ENCODE data around the gene LAMA3. TPM values are rescaled to one million over a fixed set of nuclear protein-coding genes. Genes with fewer than 3 reads are reported as not detected.
A peak's percentile ranks its signal among the peaks of the same experiment; 100 is the strongest.

Gene LAMA3
- polyA plus RNA-seq, 1 donor from 2014 or later, result not detected

DNA sequence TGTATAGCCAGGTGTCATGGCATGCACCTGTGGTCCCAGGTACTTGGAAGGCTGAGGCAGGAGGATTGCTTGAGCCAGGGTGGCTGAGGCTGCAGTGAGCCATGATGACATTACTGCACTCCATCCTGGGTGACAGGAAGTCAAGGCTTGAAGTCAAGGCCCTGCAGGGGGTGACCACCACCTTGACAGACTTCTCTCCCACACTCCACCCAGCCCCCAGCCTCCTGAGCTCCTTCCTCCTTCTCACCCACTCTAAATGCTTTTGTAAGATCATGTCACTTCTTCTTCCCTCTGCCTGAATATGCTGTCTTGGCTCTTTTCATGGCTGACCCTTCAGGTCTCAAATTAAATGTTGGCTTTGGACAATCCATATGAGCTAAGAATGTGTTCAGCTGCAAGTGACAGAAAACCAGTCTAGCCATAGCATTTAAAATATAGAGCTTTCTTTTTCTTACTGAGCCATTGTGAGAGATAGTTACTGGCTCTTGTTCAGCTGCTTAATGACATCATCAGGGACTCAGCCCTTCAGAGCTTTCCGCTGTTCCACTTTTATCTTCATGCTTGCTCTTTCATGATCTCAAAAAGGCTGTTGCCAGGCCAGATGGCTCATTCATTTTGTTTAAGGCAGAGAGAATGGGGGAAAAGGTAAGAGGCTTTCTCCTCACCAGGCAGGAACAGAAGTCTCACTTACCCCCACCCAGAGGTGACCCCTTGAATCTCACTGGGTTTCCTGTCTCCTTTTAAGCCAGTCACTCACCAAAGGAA is 288.6 kb downstream of the LAMA3 start:
- no peak overlapping the region for H3K4me3 Mint-ChIP-seq
- no peak overlapping the region for H3K27ac Mint-ChIP-seq
- H3K4me1 Mint-ChIP-seq, result peaks cover 17 to 32% (median 18%) of the 10 kb centered on the region in 3 donors
- H3K27me3 Mint-ChIP-seq, result no peaks in the 10 kb centered on the region
- peaks cover 5% of the 10 kb centered on the region for H3K36me3 Mint-ChIP-seq
- peaks cover 5 to 12% (median 10%) of the 10 kb centered on the region in 3 donors for H3K9me3 Mint-ChIP-seq

DNA sequence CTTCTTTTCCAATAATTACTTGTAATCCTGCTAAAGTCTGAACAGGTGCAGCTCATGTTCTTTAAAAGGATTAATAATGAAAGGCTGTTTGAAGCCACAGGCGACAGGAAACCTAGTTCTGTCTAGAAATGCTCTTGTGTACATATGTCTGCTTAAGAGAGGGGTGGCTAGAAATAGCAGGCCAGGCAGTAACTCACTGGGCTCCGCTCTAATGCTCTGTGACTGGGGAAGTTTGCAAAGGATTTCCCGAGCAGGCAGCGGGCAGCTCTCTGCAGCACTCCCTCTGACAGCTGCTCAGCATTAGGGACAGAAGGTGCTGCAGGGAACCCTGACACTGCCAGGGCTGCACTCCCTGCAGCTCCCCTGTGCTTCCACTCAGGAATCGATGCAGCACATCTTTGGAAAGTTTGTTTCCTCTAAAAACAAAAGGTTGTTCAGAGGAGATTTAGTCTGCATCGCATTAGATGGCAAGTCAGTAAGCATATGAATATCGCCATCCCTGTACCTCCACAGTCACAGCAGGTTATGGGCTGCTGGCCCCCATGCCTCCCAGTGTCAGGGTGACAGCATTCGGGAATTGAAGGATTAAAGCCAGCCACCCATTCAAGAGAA is 292.2 kb downstream of the LAMA3 start:
- H3K27me3 Mint-ChIP-seq, result peaks cover 2% of the 10 kb centered on the region
- peak overlapping the region in 2 of 3 donors; percentile 50 to 60 for H3K27ac Mint-ChIP-seq
- peak overlapping the region in 2 of 4 donors; percentile 45 to 85 for H3K4me3 Mint-ChIP-seq
- H3K9me3 Mint-ChIP-seq, result peaks cover 4 to 7% (median 5%) of the 10 kb centered on the region in 3 donors
- peaks cover 17 to 20% (median 18%) of the 10 kb centered on the region in 3 donors for H3K4me1 Mint-ChIP-seq
- peaks cover 2% of the 10 kb centered on the region for H3K36me3 Mint-ChIP-seq

DNA sequence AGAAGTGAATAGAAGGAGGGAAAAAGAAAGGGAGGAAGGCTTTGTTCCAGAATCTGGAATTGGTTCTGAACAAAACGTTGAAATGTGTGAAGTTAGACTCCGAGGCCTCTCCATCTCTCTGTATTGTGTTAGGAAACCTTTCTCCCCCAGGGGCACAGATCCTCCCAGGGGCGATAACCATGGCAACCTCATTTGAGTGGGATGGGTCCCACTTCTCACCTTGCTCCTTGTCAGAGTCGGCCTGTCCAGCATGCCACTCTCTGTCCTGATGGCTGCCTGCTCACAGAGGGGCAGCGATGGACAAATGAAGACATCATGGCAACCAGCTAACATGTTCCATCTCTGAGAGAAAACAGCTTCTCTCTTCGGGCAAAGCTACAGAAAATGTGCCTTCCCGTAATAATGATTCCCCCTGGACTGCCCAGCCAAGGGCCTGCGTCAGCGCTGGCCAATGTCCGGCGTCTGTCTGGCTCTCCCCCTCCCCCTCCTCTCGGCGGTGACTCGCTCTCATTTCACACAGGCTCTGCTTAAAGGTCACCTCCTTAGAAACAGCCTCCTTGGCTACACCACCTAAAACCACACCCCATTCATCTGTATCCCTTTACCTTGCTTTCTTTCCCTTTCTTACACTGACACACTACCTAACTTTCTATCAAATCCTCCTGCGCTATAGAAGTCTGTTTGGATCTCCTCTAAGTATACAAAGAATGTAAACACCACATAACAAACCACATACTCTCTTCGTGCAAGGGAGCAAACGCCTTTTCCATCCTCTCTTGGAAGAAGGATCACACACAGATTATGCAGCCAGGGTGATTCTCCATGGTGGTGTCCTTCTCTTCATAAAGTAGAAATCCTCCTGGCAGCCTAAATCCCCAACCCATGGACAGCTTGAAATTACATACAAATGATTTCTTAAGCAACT is 293.2 kb downstream of the LAMA3 start:
- peak overlapping the region in 1 of 3 donors; percentile 47 for H3K27ac Mint-ChIP-seq

DNA sequence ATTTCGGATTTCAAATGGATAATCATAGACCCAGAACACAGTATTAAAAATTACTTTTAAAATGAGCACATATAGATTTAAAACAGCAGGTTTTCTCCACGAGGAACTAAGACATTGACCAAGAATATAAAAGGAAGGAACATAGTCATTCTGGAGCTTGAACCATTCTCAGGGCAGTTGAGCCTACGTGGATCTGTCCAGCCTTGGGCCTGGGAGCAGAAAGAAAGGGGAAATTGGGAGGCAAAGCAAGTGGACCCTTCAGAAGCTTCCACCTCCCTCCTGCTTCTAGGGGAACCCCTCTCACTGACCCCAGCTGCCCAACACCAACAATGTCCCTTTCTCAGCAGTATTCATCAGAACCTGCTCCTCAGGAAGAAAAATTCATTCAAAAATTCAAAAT is 293.9 kb downstream of the LAMA3 start:
- Mint-ChIP-seq H3K9me3 (no peaks in the 10 kb centered on the region), H3K4me3 (peak overlapping the region in 1 of 4 donors; percentile 65), H3K27me3 (peaks cover 2% of the 10 kb centered on the region), H3K27ac (no peak overlapping the region), H3K4me1 (peaks cover 13 to 16% (median 15%) of the 10 kb centered on the region in 3 donors), H3K36me3 (peaks cover 2% of the 10 kb centered on the region)

More for the DNA sequence above, 293.2 kb downstream of the LAMA3 start:
- Mint-ChIP-seq H3K27me3 (peaks cover 2% of the 10 kb centered on the region), H3K9me3 (peaks cover 0 to 2% (median under 1%) of the 10 kb centered on the region in 3 donors), H3K36me3 (peaks cover 3% of the 10 kb centered on the region), H3K4me1 (peaks cover 16 to 18% (median 17%) of the 10 kb centered on the region in 3 donors), H3K4me3 (peak overlapping the region in 3 of 4 donors; percentile 15 to 65 (median 42))

DNA sequence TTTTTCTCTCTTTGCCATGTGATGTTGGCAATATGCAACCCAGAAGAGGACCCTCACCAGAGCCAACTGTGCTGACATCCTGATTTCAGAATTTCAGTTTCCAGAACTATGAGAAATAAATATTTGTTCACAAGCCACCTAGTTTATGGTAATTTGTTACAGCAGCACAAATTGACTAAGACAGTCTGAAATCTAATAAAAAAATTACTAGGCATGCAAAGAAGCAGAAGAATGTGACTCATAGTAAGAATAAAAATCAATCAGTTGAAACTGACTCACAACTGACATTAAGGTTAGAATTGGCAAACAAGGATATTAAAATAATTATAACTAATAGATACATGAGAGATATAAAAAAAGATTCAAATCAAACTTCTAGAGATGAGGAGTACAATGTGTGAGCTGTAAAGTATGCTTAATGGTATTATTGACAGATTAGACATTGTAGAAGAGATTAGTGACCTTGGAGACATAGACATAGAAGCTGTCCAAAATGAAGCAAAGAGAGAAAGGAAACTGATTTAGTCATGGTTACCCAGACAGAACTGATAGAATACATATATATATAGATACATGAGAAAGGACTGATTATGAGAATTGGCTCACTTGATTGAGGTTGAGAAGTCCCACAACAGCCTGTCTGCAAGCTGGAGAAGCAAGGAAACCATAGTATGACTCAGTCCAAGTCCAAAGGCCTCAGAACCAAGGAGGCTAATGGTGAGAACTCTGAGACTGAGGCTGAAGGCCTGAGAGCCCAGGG is 297.5 kb downstream of the LAMA3 start:
- H3K27me3 Mint-ChIP-seq, result peaks cover 2% of the 10 kb centered on the region
- H3K4me3 Mint-ChIP-seq, result no peak overlapping the region
- H3K27ac Mint-ChIP-seq, result peak overlapping the region in 1 of 3 donors; percentile 8
- no peaks in the 10 kb centered on the region for H3K9me3 Mint-ChIP-seq
- peaks cover 1 to 6% (median 5%) of the 10 kb centered on the region in 3 donors for H3K4me1 Mint-ChIP-seq
- H3K36me3 Mint-ChIP-seq, result peaks cover 2% of the 10 kb centered on the region

DNA sequence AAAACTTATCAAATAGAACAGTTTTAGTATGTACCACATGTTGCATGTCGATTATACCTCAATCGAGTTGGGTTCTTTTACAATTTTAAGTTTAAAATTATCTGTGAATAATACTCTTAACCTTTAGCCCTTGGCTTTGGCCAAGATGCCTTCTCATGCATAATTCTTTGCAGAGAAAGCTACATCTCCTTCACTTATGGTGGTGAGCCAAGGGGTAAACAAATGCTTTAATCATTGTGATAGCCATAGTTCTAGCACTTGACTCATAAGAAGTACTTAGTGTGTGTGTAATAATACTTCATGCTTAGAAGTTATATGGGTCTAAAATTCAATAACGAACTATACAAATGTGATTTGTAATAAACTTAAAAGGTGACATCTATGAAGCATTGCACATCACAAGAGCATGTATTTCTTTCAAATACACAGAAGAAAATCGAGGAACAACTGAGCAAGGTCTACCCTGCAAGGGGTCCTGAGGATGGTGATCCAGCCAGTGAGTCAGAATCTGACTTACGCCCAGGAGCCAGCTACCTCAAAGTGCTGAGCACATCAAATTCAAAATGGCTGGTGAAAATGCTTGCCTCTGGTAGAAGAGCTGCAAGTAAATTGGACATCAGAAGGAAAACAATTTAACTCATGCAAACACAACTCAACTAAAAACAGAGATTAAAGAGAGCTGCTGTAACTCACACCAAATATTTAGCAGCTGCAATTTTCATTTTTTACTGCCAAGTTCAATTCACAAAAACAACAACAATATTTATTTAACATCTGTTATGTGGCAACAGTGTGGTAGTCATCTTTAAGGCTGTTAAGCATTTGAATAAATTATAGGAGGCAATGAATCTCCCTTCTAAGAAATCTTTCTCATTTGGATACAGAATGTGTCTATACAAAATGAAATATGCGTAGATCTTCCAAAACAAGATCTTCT is 301.5 kb downstream of the LAMA3 start:
- Mint-ChIP-seq H3K4me1 (peaks cover 5 to 10% (median 10%) of the 10 kb centered on the region in 3 donors), H3K36me3 (peaks cover 2% of the 10 kb centered on the region), H3K27ac (peak overlapping the region in 1 of 3 donors; percentile 38), H3K9me3 (no peaks in the 10 kb centered on the region), H3K27me3 (peaks cover 7% of the 10 kb centered on the region), H3K4me3 (no peak overlapping the region)

DNA sequence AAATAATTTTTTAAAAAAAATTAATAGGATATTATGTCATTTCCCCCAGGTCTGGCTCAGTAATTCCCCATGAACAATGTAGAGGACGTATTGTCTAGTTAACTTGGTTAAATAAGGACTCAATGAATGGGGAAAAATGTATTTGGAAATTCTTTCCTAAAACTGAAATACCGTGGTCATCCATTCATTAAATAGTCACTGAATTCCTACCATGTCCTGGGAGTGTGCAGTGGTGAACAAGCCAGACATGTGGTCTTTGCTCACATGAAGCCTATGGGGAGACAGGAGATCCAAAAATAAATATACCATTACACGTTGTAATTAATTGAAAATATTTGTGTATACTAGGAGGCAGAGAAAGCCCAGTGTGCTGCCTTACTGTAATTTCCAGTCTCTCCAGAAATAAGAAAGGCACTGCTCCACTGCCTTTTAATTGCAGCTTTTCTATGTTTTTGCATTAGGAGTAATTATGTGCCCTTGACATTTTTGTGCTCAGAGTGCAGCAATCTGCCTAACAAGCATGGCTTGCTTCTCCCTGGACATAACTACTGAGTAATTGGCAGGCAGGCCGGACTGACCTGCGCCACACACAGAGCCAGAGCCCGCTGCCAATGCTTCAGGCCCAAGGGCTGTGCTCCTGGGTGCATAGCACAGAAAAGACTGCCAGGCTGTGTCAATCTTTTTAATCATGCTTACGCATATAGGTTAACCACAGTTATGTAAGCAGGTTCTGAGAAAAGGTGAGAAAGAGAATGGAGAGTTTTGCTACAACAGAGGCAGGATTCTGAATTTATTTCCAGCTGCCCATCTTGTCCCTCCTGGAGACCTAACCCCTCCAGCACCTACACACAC is 303.1 kb downstream of the LAMA3 start:
- Mint-ChIP-seq H3K27ac (peak overlapping the region in 2 of 3 donors; percentile 50 to 86), H3K4me1 (peaks cover 5 to 10% (median 10%) of the 10 kb centered on the region in 3 donors), H3K9me3 (no peaks in the 10 kb centered on the region), H3K27me3 (peaks cover 6% of the 10 kb centered on the region), H3K4me3 (no peak overlapping the region), H3K36me3 (no peaks in the 10 kb centered on the region)

DNA sequence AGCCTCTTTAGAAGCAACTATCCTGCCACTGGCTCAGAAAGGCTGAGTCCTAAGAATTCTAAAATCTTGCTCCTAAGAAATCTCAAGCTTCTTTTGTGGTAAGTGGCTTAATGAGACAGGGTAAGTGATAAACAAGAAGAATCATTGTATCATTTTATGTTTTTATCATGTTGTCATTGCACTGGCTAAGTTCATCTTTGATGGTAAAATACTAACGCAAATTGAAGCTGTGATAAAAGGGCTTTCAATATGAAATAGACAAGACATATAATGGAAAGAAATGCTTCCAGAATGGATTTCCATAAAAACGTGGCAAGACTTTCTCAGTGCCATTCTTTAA is 303.7 kb downstream of the LAMA3 start:
- Mint-ChIP-seq H3K4me1 (peaks cover 5 to 10% (median 10%) of the 10 kb centered on the region in 3 donors), H3K9me3 (no peaks in the 10 kb centered on the region), H3K27ac (peak overlapping the region in 1 of 3 donors; percentile 50), H3K4me3 (no peak overlapping the region), H3K27me3 (peaks cover 6% of the 10 kb centered on the region), H3K36me3 (no peaks in the 10 kb centered on the region)

DNA sequence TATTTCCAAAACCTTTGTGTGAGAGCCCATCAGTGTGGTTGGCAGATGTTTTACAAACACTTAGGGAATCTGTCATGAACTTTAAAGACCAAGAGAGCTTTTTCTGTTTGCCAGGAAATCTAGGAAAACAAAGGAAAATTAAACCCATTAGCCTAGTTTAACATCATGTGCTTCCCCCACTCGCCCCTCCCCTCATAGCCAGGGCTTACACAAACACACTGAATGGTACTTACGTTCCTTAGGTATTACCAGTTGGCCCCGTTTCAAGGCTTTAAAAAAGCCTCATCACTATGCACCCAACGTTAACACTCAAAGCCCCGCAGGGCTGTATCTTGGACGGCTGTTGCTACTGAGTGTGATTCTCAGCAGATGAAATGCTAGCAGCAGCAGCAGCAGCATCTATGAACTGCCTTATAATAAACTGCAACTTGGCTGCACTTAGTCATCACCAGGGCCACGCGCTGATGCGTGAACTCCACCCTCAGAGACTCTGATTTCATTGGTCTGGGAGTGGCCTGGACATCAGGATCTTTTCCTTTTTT is 305.2 kb downstream of the LAMA3 start:
- peak overlapping the region in 1 of 3 donors; percentile 69 for H3K27ac Mint-ChIP-seq
- H3K4me3 Mint-ChIP-seq, result peak overlapping the region in 1 of 4 donors; percentile 43
- no peaks in the 10 kb centered on the region for H3K9me3 Mint-ChIP-seq
- H3K36me3 Mint-ChIP-seq, result no peaks in the 10 kb centered on the region
- peaks cover 5 to 10% (median 10%) of the 10 kb centered on the region in 3 donors for H3K4me1 Mint-ChIP-seq
- H3K27me3 Mint-ChIP-seq, result peaks cover 6% of the 10 kb centered on the region

DNA sequence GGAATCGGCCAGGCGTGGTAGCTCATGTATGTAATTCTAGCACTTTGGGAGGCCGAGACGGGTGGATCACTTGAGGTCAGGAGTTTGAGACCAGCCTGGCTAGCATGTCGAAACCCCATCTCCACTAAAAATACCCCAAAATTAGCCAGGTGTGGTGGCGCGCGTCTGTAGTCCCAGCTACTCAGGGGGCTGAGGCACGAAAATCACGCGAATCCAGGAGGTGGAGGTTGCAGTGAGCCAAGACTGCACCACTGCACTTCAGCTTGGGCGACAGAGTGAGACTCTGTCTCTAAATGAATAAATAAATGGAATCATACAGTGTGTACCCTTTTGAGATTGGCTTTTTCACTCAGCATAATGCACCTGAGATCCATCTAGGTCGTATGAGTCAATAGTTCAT is 305.9 kb downstream of the LAMA3 start:
- no peak overlapping the region for H3K27ac Mint-ChIP-seq
- H3K27me3 Mint-ChIP-seq, result peaks cover 6% of the 10 kb centered on the region
- H3K4me3 Mint-ChIP-seq, result peak overlapping the region in 1 of 4 donors; percentile 69
- no peaks in the 10 kb centered on the region for H3K9me3 Mint-ChIP-seq
- H3K36me3 Mint-ChIP-seq, result no peaks in the 10 kb centered on the region
- H3K4me1 Mint-ChIP-seq, result peaks cover 5 to 12% (median 9%) of the 10 kb centered on the region in 3 donors

DNA sequence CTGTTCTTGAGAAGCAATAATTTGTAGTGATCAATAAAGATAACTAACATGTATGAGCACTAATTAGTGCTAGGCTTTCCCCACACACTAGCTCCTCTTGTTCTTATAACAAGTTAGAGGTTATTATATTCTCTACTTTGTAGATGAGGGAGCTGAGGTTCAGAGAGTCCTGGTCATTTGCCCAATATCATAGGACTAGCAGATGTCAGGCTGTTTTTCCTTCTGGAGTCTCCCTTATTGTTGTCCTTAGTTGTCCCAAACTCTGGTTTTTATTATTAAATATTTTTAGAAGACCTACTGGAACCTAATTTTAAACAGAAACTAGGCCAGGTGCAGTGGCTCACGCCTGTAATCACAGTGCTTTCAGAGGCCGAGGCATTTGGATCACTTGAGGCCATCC is 308.8 kb downstream of the LAMA3 start:
- Mint-ChIP-seq H3K4me1 (peaks cover 20 to 31% (median 24%) of the 10 kb centered on the region in 3 donors), H3K36me3 (no peaks in the 10 kb centered on the region), H3K4me3 (no peak overlapping the region), H3K9me3 (peaks cover 0 to 2% (median 0%) of the 10 kb centered on the region in 3 donors), H3K27me3 (peaks cover 6% of the 10 kb centered on the region), H3K27ac (no peak overlapping the region)

DNA sequence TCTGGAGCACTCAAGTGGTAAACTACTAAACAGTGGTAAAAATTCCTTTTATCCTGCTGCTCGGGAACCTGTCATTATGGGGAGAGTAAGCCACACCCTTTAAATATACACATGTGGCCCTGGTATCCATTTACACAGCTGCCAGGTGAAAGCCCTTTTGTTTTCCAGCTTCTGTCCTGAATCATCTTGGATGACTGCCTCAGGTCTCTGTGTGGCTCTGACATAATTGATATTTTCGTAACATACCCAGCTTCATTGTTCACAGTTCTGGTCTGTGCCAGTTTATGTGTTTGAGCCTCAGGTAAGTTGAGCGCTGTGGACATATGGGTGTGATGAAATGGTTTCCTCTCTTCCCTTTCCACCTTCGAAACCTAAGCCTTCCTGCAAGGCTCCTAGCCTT is 309.6 kb downstream of the LAMA3 start:
- Mint-ChIP-seq H3K27ac (no peak overlapping the region), H3K27me3 (peaks cover 6% of the 10 kb centered on the region), H3K4me3 (no peak overlapping the region), H3K9me3 (peaks cover 0 to 2% (median 0%) of the 10 kb centered on the region in 3 donors), H3K4me1 (peaks cover 19 to 32% (median 27%) of the 10 kb centered on the region in 3 donors), H3K36me3 (no peaks in the 10 kb centered on the region)
